Kidney epithelial cell (primary cell): ENCODE results near the gene CRKL. TPM values are rescaled to one million over a fixed set of nuclear protein-coding genes. Genes with fewer than 3 reads are reported as not detected.

Source experiments
- DNase-seq: peaks from one replicate; pipeline ENCODE4 v3.0.0-alpha.2; 2010; ENCODE audit warnings: low read depth
- H3K27me3 ChIP-seq: 2 replicates; pipeline ENCODE4 v1.6.0; 2011; ENCODE audit warnings: low read length; ENCODE audit not compliant: control insufficient read depth, insufficient read depth
- H3K36me3 ChIP-seq: 2 replicates; pipeline ENCODE4 v1.5.1; 2011; ENCODE audit warnings: low read length; ENCODE audit not compliant: control insufficient read depth, insufficient read depth
- H3K4me3 ChIP-seq: 2 replicates; pipeline ENCODE4 v1.5.1; 2011; ENCODE audit warnings: low read depth, mild to moderate bottlenecking, control low read depth, low read length
- total RNA-seq: library from RNA; depleted of rRNA; stranded (reverse); fragments of >200 nt; gene quantifications from 2 replicates; pipeline ENCODE4 v1.2.3, GENCODE V29; 2015
- TF ChIP-seq, protein P1 (sequence below): IDR thresholded peaks from 2 replicates; pipeline ENCODE4 v1.5.1; 2011; ENCODE audit warnings: mild to moderate bottlenecking, moderate library complexity, low read length, control low read depth, inconsistent platforms; ENCODE audit not compliant: insufficient read depth, poor library complexity, severe bottlenecking

The CRKL gene
- total RNA-seq, 1 donor from 2014 or later = 47.7 TPM

DNA sequence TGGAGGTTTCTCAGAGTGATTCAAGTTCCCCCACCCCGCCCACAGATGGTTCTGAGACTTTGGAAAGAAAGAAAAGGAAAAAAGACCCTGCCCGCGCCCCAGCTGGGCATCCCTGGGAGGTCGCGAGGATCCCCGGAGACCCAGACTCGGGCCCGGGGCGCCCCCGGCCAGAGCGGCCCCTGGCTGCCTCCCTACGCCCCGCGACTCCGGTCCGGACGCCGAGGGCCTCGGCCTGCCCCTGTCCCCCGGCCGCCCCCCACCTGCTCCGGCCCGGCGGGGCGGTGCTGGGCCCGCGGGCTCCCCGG, 47.5 kb downstream of the CRKL start:
- Histone ChIP-seq H3K27me3 (peaks cover 18% of the 10 kb centered on the region), H3K36me3 (no peaks in the 10 kb centered on the region), H3K4me3 (peak overlapping the region; percentile 3)
- TF ChIP-seq, protein P1, sequence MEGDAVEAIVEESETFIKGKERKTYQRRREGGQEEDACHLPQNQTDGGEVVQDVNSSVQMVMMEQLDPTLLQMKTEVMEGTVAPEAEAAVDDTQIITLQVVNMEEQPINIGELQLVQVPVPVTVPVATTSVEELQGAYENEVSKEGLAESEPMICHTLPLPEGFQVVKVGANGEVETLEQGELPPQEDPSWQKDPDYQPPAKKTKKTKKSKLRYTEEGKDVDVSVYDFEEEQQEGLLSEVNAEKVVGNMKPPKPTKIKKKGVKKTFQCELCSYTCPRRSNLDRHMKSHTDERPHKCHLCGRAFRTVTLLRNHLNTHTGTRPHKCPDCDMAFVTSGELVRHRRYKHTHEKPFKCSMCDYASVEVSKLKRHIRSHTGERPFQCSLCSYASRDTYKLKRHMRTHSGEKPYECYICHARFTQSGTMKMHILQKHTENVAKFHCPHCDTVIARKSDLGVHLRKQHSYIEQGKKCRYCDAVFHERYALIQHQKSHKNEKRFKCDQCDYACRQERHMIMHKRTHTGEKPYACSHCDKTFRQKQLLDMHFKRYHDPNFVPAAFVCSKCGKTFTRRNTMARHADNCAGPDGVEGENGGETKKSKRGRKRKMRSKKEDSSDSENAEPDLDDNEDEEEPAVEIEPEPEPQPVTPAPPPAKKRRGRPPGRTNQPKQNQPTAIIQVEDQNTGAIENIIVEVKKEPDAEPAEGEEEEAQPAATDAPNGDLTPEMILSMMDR = no peak
- no peak for DNase-seq

DNA sequence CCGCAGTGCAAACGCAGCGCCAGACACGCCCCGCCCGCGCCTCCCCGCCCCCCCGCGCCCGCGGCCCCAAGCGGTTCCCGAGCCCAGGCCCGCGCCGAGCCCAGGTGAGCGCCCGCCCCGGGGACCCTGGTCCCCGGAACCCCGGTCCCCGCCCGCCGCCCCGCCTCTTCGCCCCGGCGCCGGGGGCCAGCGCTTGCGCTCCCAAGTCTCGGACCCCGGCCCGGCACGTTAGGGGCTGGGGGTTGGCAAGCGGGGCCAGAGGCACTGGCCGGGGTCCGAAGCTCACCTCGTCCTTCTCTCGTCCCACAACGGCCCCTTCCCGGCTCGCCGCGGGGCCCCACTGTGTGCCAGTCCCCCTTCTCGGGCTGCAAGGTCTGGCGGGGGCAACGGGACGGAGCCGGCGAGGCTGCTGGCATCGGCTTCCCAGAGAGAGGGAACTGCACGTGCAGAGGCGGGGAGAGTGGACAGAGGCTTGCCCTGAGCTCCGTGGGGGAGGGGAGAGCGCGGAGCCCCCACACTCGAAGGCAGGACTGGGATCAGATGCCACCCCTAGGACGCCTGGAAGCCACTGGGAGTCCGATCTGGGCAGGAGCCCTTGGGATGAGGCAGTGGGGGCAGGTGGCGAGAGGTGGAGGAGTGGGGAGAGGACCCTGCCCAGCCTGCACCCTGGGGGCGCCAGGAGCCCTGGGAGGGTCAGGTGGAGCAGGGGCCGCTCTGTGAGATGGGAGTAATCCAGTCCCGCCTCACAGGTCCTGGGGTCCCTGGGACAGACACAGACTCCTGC, 48.1 kb downstream of the CRKL start:
- peaks cover 18% of the 10 kb centered on the region for H3K27me3 ChIP-seq
- TF ChIP-seq, protein P1 = no peak
- DNase-seq = no peak
- peak overlapping the region; percentile 14 for H3K4me3 ChIP-seq
- no peaks in the 10 kb centered on the region for H3K36me3 ChIP-seq

DNA sequence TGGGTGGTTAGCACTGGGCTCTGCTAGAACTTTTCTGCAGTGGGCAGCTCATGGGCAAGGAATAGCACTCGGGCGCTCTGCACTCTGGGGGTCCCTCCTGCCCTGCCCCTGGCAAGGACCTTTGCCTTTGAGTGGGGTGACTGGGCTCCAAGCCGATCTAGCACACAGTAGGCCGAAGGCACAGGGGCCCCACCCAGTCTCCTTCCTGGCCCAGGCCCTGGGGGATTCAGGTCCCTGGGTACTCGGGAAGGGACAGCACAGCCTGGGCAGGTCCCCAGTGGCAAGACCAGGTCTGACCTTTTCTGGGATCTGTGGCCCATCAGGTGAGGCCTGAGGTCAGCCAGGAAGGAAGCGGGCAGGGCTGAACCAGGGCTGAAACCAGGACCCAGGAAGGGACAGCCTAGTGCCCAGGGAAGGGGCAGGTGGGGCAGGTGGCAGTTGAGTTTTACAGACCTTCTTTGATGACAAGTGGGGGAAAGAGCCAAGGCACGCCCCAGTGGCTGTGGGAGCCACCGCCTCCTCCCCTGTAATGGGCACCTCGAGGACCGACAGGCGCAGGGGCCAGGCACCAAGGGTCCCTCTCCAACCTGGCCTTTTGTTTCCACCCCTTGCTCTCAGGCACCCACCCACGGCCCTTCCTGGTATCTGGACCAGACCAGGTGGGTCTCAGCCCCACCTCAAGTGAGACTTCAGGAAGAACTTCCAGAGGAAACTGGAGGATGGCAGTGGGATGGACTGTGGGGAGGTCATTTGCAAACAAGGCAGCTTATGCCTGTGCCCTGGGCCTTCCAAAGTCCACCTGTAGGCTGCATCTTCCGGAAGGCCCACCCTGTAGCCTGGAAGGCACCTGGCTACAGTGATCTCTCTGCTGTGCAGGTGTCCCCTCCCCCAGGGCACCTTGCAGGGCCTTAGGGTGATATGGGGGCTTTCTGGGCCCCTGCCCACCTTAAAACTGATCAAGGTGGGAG, 49.0 kb downstream of the CRKL start:
- TF ChIP-seq, protein P1 = no peak
- no peak overlapping the region for H3K4me3 ChIP-seq
- peaks cover 18% of the 10 kb centered on the region for H3K27me3 ChIP-seq
- no peak for DNase-seq
- no peaks in the 10 kb centered on the region for H3K36me3 ChIP-seq

DNA sequence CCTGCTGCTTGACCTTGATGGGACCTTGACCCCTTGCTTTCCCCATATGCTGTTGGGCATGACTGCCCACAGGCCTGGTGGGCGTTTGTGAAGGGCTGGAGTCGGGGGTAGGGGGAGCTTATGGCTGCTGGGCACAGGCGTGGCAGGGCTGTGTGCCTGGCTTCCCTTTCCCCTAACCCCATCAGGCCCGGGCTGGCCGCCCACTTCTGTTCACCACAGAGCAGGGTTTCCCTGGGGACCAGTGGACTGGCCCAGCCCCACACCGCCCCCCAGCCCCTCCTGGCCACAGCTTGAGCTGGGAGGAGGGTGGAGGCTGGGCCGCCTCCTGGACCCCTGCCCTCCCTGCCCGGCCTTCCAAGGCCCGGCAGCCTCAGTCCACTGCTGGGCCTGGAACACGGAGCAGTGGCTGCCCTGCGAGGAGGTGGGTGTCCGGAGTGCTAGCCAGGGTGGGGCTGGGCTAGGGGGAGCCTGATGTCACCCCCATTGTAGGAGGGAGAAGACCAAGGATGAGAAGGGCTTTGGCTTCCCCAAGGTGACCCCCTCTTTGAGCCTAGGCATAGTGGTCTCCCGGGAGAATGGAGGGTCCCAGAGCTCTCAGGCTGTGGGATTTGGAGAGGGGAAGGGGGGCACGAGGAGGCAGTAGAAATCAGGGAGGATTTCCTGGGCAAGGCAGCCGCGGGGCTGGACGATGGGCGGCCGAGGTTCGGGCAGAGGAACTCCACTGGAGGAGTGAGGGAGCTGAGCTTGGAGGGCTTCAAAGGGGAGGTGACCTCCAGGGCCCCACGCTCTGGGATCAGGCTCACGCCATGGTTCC, 49.9 kb downstream of the CRKL start, which contains the start of gene AIFM3:
TSS of gene AIFM3 (plus strand) at position 373 of the 814 bp plus-strand sequence. CDS start 690 bp downstream, outside the sequence.
- peaks cover 18% of the 10 kb centered on the region for H3K27me3 ChIP-seq
- no peak for DNase-seq
- no peak within 1 kb of the TSS for H3K4me3 ChIP-seq
- H3K36me3 ChIP-seq = no peaks in the 10 kb centered on the region
- TF ChIP-seq, protein P1 = no peak

DNA sequence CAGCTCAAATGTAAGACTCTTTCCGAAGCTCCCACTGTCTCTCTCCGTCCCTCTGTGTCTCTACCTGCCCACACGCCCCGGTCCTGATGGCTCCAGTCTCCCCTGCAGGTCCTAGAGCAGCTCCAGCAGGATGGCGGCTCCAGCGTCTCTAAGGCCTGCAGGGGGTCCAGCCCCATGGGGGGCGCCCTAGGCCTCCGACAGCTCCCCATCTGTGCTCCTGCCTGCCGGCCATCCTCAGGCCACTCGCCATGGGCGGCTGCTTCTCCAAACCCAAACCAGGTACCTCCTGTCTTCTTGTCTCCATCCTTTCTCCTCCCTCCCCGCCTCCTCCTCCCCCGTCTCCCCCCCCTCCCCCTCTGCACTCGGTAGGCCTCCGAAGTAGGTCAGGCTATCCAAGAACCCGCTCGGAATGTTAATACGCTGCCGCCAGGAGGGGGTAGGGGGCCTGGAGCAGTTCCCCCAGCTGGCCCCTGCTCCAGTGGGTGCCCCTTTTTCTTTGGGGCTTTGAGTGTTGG, 50.5 kb downstream of the CRKL start:
- Histone ChIP-seq H3K4me3 (no peak overlapping the region), H3K27me3 (peaks cover 18% of the 10 kb centered on the region), H3K36me3 (no peaks in the 10 kb centered on the region)
- TF ChIP-seq, protein P1 = no peak
- no peak for DNase-seq
